GM12872 (cell line): ENCODE measurements around the gene SNX30.
A peak's percentile ranks its signal among the peaks of the same experiment; 100 is the strongest.

Experiments used
- TF ChIP-seq, protein P1 (sequence below): IDR thresholded peaks from 3 replicates; pipeline ENCODE4 v1.5.1; 2011; ENCODE audit warnings: low read depth, mild to moderate bottlenecking, low read length, moderate library complexity; ENCODE audit not compliant: insufficient read depth

The SNX30 gene

DNA sequence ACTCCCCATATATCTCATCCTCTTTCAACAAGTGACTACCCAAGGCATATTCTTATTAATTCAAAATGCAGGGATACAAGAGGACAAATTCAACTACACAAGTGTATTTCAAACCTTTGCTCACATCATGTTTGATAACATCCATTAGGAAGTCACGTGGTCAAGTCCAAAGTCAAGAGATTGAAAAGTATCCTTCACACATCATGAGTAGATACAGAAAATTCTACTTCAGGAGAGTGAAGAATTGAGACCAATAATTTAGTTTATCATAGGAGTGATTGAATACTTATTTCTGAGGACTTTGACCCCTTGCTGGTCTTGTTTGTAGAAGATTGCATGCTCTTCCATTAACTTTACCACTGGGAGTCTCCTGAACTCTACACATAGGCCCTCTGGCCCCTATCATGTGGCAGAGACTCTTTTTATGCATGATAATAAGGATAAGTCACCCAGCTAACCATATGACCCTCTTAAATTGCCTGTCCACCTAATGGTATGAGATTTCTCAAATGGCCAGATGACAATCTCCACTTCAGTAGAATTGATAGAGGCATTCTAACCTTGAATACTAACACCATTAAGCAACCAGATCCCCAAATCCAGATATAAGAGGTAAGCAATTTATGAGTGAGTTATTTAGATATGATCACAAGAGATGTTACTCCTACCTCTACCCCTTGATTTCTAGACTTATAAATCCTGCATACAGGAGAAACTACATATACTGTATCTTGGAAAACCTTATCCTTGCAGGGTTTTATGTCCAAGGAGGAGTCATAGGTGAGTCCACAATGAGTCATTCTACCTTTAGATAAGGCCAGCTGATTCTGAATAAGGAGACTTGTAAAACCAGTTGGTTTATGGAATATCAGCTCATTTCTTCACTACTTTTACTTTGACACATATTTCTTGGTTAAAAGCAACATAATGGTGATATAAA is 166.8 kb downstream of the SNX30 start:
- TF ChIP-seq, protein P1, sequence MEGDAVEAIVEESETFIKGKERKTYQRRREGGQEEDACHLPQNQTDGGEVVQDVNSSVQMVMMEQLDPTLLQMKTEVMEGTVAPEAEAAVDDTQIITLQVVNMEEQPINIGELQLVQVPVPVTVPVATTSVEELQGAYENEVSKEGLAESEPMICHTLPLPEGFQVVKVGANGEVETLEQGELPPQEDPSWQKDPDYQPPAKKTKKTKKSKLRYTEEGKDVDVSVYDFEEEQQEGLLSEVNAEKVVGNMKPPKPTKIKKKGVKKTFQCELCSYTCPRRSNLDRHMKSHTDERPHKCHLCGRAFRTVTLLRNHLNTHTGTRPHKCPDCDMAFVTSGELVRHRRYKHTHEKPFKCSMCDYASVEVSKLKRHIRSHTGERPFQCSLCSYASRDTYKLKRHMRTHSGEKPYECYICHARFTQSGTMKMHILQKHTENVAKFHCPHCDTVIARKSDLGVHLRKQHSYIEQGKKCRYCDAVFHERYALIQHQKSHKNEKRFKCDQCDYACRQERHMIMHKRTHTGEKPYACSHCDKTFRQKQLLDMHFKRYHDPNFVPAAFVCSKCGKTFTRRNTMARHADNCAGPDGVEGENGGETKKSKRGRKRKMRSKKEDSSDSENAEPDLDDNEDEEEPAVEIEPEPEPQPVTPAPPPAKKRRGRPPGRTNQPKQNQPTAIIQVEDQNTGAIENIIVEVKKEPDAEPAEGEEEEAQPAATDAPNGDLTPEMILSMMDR: no peak

DNA sequence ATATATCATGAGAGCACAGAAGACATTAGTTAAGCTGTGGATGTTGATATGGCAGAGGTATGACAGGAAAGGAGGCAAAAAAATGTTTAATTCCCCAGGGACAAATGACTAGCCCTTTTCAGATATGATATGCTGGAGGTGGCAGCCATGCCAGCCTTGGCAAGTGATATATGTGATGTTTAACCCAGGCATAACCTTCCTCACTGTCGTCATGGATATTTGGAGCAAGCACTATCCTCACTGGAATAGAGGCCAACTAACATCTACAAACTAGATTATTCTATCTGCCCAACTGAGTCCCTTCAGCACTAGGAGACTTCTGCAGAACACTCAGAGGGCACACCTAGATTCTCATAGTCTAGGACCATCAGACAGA is 167.4 kb downstream of the SNX30 start:
- TF ChIP-seq, protein P1: no peak

DNA sequence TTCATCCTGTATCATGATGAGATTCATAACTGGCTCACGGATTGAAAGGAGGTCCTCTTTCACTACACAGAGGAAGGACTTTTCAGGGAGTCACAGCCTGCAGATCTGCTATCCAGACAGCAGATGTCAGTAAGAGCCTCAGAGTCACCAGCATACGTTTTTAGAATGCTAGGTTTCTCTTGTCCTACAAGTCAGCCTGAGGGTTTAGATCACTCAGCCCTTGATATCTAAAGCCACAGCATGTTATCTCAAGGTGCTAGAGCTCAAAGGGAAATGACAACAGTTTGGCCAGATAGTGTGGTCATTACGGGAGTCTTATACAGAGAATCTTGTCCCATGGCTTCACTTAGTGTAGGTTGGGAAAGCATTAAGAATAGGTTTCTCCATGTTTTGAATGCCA is 171.0 kb downstream of the SNX30 start:
- TF ChIP-seq, protein P1: peak; percentile 60
